GM19193 (cell line): ENCODE data around the gene RGS7BP.

Source experiments
- POLR2A ChIP-seq: IDR thresholded peaks from 4 replicates; pipeline ENCODE4 v1.6.1; 2011; ENCODE audit not compliant: insufficient read depth, insufficient read length; ENCODE audit errors: extremely low read depth

Gene RGS7BP

GRCh38 chr5:64637837-64638443 is 132.1 kb downstream of the RGS7BP start:
- no peak for TF ChIP-seq POLR2A

- no peak for TF ChIP-seq POLR2A
Measured at GRCh38 chr5:64644831-64645230, 139.0 kb downstream of the RGS7BP start.

- TF ChIP-seq POLR2A: no peak
Measured at GRCh38 chr5:64646169-64646568, 140.4 kb downstream of the RGS7BP start.

GRCh38 chr5:64649512-64649911 is 143.7 kb downstream of the RGS7BP start:
- TF ChIP-seq POLR2A: no peak

- no peak for TF ChIP-seq POLR2A
Measured at GRCh38 chr5:64653766-64654560, 148.1 kb downstream of the RGS7BP start.

- no peak for TF ChIP-seq POLR2A
Measured at GRCh38 chr5:64654561-64654938, 148.7 kb downstream of the RGS7BP start.

- TF ChIP-seq POLR2A: no peak
Measured at GRCh38 chr5:64655596-64655995, 149.8 kb downstream of the RGS7BP start.

- no peak for TF ChIP-seq POLR2A
Measured at GRCh38 chr5:64659289-64659688, 153.5 kb downstream of the RGS7BP start.
